HepG2 (cell line): ENCODE results near the gene ZDHHC3. TPM values are rescaled to one million over a fixed set of nuclear protein-coding genes. Genes with fewer than 3 reads are reported as not detected.

ENCODE experiments used
- ATAC-seq: fragments of 200-7000 bp; cut with Tn5 transposase; 3 replicates; pipeline ENCODE4 v1.9.1; 2020; ENCODE audit warnings: mild to moderate bottlenecking, moderate library complexity
- BruUV-seq: library from RNA; stranded (reverse); fragments of 400-500 nt; replicated peaks from 2 replicates; lab custom pipeline; 2021; lab: Mats Ljungman, UMichigan
- CTCF ChIA-PET: fragments of 300-600 bp; formaldehyde crosslinking; extraction: SDS; loops from one replicate; lab custom pipeline; 2021; ENCODE audit warnings: low total read pairs, inconsistent platforms, low intra/inter-chr PET ratio; lab: Yijun Ruan, JAX
- POLR2A ChIA-PET: fragments of 350-600 bp; sonication (Branson Sonifier 250); formaldehyde crosslinking; loops from one replicate; lab custom pipeline; 2020; ENCODE audit warnings: antibody characterized with exemption, inconsistent platforms; lab: Yijun Ruan, JAX
- DNase-seq: peaks from one replicate; pipeline ENCODE4 v3.0.0-alpha.2; 2015; ENCODE audit warnings: low spot score
- FAIRE-seq: peaks from 3 replicates; lab custom pipeline; 2011; peaks lifted over from hg19 to GRCh38; lab: Jason Lieb, UNC
- H2AFZ ChIP-seq: one replicate; pipeline ENCODE4 v1.6.1; 2011; ENCODE audit warnings: low read length, inconsistent platforms
- H3K27ac ChIP-seq: fragments of 300-600 bp; 3 replicates; pipeline ENCODE4 v1.8.0; 2011; ENCODE audit warnings: mixed run types, mild to moderate bottlenecking, mixed read lengths, low read length, inconsistent platforms; ENCODE audit not compliant: insufficient read depth; ENCODE audit errors: extremely low read length
- H3K27me3 ChIP-seq, 2 experiments: fragments of 200-600 bp in 1 of 2; 2 replicates in 1 of 2; 3 replicates in 1 of 2; pipeline versions ENCODE4 v1.6.0 to v1.8.0; 2011; ENCODE audit warnings: low read length in 2 of 2, mild to moderate bottlenecking in 2 of 2, moderate library complexity in 2 of 2, inconsistent platforms in 1 of 2; ENCODE audit not compliant: insufficient read depth in 2 of 2, control insufficient read depth in 1 of 2
- H3K36me3 ChIP-seq, 2 experiments: fragments of 200-600 bp in 1 of 2; replicated peaks in 1 of 2; 2 replicates in 1 of 2; 3 replicates in 1 of 2; pipeline versions ENCODE4 v1.5.1 to v1.8.0; 2011; ENCODE audit warnings: low read length in 2 of 2, inconsistent platforms in 1 of 2; ENCODE audit not compliant: insufficient read depth in 2 of 2, control insufficient read depth in 1 of 2
- H3K4me1 ChIP-seq: 2 replicates; pipeline ENCODE4 v1.5.1; 2012; ENCODE audit warnings: low read length, inconsistent platforms; ENCODE audit not compliant: insufficient read depth
- H3K4me2 ChIP-seq: 2 replicates; pipeline ENCODE4 v1.6.0; 2011; ENCODE audit warnings: low read depth, low read length, inconsistent platforms
- H3K4me3 ChIP-seq, 3 experiments: fragments of 200-600 bp in 1 of 3; sonication (generic), shearing (Covaris generic) in 1 of 3; replicated peaks in 1 of 3; 2 replicates each; pipeline ENCODE4 v1.5.1; 2011 to 2016; ENCODE audit warnings: low read length in 3 of 3, inconsistent platforms in 2 of 3, low read depth in 2 of 3, mild to moderate bottlenecking in 2 of 3, control low read depth in 1 of 3, mixed read lengths in 1 of 3; ENCODE audit not compliant: insufficient read depth in 1 of 3
- H3K79me2 ChIP-seq: one replicate; pipeline ENCODE4 v1.6.1; 2011; ENCODE audit warnings: low read length, inconsistent platforms; ENCODE audit not compliant: insufficient read depth
- H3K9ac ChIP-seq: 2 replicates; pipeline ENCODE4 v1.6.0; 2011; ENCODE audit warnings: mild to moderate bottlenecking, low read depth, low read length, inconsistent platforms; ENCODE audit not compliant: insufficient read depth
- H3K9me3 ChIP-seq: 2 replicates; pipeline ENCODE4 v1.5.1; 2012; ENCODE audit warnings: mild to moderate bottlenecking, low read length
- H4K20me1 ChIP-seq: 2 replicates; pipeline ENCODE4 v1.6.0; 2011; ENCODE audit warnings: inconsistent platforms, mild to moderate bottlenecking, low read length, moderate library complexity; ENCODE audit not compliant: insufficient read depth
- ARID5B ChIP-seq: IDR thresholded peaks from 2 replicates; pipeline ENCODE4 v1.4.0; 2020; ENCODE audit warnings: mild to moderate bottlenecking, missing genetic modification reagents
- DMAP1 ChIP-seq: IDR thresholded peaks from 2 replicates; pipeline ENCODE4 v1.6.1; 2016
- ETV6 ChIP-seq: sonication (generic); formaldehyde crosslinking; conservative IDR thresholded peaks from 2 replicates; pipeline ENCODE4 v1.4.0; 2020; ENCODE audit warnings: missing genetic modification reagents
- GTF2F1 ChIP-seq: fragments of 150-350 bp; IDR thresholded peaks from 2 replicates; pipeline ENCODE4 v1.6.1; 2014; ENCODE audit warnings: low read length
- HNRNPLL ChIP-seq: fragments of 200-400 bp; formaldehyde crosslinking; IDR thresholded peaks from 2 replicates; pipeline ENCODE4 v1.6.1; 2017; ENCODE audit warnings: mild to moderate bottlenecking, low read depth, low read length; ENCODE audit not compliant: poor library complexity, severe bottlenecking
- MIXL1 ChIP-seq: IDR thresholded peaks from 2 replicates; pipeline ENCODE4 v1.6.1; 2016
- NPAS2 ChIP-seq: sonication (generic); formaldehyde crosslinking; IDR thresholded peaks from 2 replicates; pipeline ENCODE4 v1.8.0; 2022; ENCODE audit warnings: mild to moderate bottlenecking, missing genetic modification reagents, borderline replicate concordance
- SKI ChIP-seq: fragments of 450-650 bp; IDR thresholded peaks from one replicate; pipeline ENCODE4 v1.6.1; 2018; ENCODE audit warnings: mild to moderate bottlenecking; ENCODE audit not compliant: partially characterized antibody
- SMYD3 ChIP-seq: sonication (generic); formaldehyde crosslinking; IDR thresholded peaks from 2 replicates; pipeline ENCODE4 v1.8.1; 2023; ENCODE audit warnings: mild to moderate bottlenecking, missing genetic modification reagents
- SPEN ChIP-seq: sonication (generic); formaldehyde crosslinking; IDR thresholded peaks from 2 replicates; pipeline ENCODE4 v1.5.1; 2020; ENCODE audit warnings: low read depth, mild to moderate bottlenecking, missing genetic modification reagents
- TBX2 ChIP-seq: sonication (generic); formaldehyde crosslinking; IDR thresholded peaks from 2 replicates; pipeline ENCODE4 v1.5.0; 2020; ENCODE audit warnings: missing genetic modification reagents, mild to moderate bottlenecking, borderline replicate concordance
- TP53 ChIP-seq: sonication (generic); formaldehyde crosslinking; conservative IDR thresholded peaks from 2 replicates; pipeline ENCODE4 v1.4.0; 2020; ENCODE audit warnings: missing genetic modification reagents
- ZFP82 ChIP-seq: sonication (generic); formaldehyde crosslinking; IDR thresholded peaks from 2 replicates; pipeline ENCODE4 v1.5.1; 2020; ENCODE audit warnings: mild to moderate bottlenecking, missing genetic modification reagents, borderline replicate concordance
- ZNF24 ChIP-seq: fragments of 450-650 bp; IDR thresholded peaks from 2 replicates; pipeline ENCODE4 v1.6.1; 2017; ENCODE audit warnings: antibody characterized with exemption, mild to moderate bottlenecking
- ZNF260 ChIP-seq: sonication (generic); formaldehyde crosslinking; IDR thresholded peaks from 2 replicates; pipeline ENCODE4 v1.4.0; 2020; ENCODE audit warnings: missing genetic modification reagents, low read depth, mild to moderate bottlenecking, borderline replicate concordance
- ZSCAN29 ChIP-seq: sonication (generic); formaldehyde crosslinking; conservative IDR thresholded peaks from 2 replicates; pipeline ENCODE4 v1.4.0; 2020; ENCODE audit warnings: mild to moderate bottlenecking, missing genetic modification reagents
- WGBS: methylation state at CpG from one replicate; pipeline ENCODE4 v1.1.6; 2017; ENCODE audit warnings: low lambda C conversion rate; 5-methylcytosine and 5-hydroxymethylcytosine counted together
- in situ Hi-C: cut with HindIII; loops from 2 replicates; pipeline ENCODE4 v1.10.0; 2017; ENCODE audit warnings: low pct_unique_long_range_greater_than_20kb; ENCODE audit not compliant: extremely low pct_ligation_motif_present
- intact Hi-C: fragments of 100-400 bp; cut with micrococcal nuclease; formaldehyde crosslinking; loops from one replicate; pipeline ENCODE4 v1.10.0; 2022; ENCODE audit not compliant: unreplicated experiment
- polyA plus RNA-seq, 8 experiments: library from polyadenylated mRNA; depleted of rRNA in 3 of 8; stranded (reverse) in 7 of 8; unstranded in 1 of 8; fragments of >200 nt; fragmentation: Illumina TruSeq in 4 of 8; extraction: Trizol in 4 of 8; gene quantifications; 2 replicates each; pipeline versions ENCODE4 v1.2.1 to v1.2.3, GENCODE V29; 2011 to 2016; ENCODE audit warnings: low read depth in 4 of 8, missing spikeins in 1 of 8, mixed read lengths in 1 of 8; ENCODE audit not compliant: insufficient read depth in 1 of 8
- total RNA-seq, 5 experiments: library from RNA; depleted of rRNA; stranded (reverse); fragments of >200 nt; fragmentation: Illumina TruSeq; extraction: Trizol; gene quantifications; 2 replicates each; pipeline ENCODE4 v1.2.3, GENCODE V29; 2016; ENCODE audit warnings: low read depth in 1 of 5

Gene ZDHHC3
- total and polyA plus RNA-seq, 2 of the 13 experiments (the other 11 are each of a cell fraction or from before 2014, with no cell fraction given) = 44.1 to 65.7 TPM

DNA sequence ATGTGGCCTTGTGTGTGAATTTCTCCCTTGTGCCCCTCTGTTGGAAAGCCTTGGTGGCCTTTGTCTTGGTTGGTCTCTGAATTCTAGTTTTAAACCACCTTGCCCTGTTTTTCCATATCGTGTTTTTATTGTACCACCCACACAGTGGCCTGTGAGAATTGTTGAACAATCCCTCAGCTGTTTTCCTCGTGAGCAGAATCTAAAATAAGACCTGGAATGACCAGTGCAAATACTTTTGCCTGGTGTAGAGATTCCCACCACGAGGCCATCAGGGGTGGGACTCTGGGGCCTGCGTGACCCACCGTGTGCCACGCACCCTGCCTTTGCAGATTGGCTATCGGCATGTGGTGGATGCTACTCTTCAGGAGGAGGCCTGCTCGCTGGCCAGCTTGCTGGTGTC lies 31.1 kb upstream of the ZDHHC3 start:
- no peak overlapping the region for H3K9ac ChIP-seq
- intact Hi-C loops (no loop called here), in situ Hi-C loops (no loop called here)
- no peak overlapping the region for H3K27ac ChIP-seq
- H3K4me3 ChIP-seq = no peak overlapping the region
- CTCF ChIA-PET = no interaction called here
- WGBS = 96% methylated on average over 8 of the region's 8 CpGs
- H3K9me3 ChIP-seq = no peaks in the 10 kb centered on the region
- no peaks in the 10 kb centered on the region for H3K27me3 ChIP-seq
- BruUV-seq = no TSS peak
- H3K4me2 ChIP-seq = no peak overlapping the region
- no peak overlapping the region for H2AFZ ChIP-seq
- FAIRE-seq = no peak
- H3K36me3 ChIP-seq = peaks cover 27 to 78% of the 10 kb centered on the region in 2 experiments
- DNase-seq = no peak
- H3K79me2 ChIP-seq = no peaks in the 10 kb centered on the region
- peaks cover 8% of the 10 kb centered on the region for H3K4me1 ChIP-seq
- POLR2A ChIA-PET = no interaction called here
- no peaks in the 10 kb centered on the region for H4K20me1 ChIP-seq
- no peak for TF ChIP-seq DMAP1 (CRISPR knock-in tag)
- TF ChIP-seq ETV6 (CRISPR knock-in tag) = no peak
- TF ChIP-seq GTF2F1 = no peak
- TF ChIP-seq SMYD3 (CRISPR knock-in tag) = no peak
- no peak for TF ChIP-seq SPEN (CRISPR knock-in tag)
- TF ChIP-seq TBX2 (CRISPR knock-in tag) = no peak
- no peak for TF ChIP-seq HNRNPLL
- no peak for TF ChIP-seq ZNF260 (CRISPR knock-in tag)
- no peak for TF ChIP-seq MIXL1
- TF ChIP-seq ZFP82 (CRISPR knock-in tag) = no peak
- TF ChIP-seq ZSCAN29 (CRISPR knock-in tag) = no peak
- ATAC-seq = no peak

- CTCF ChIA-PET = no interaction called here
- no peak for ATAC-seq
- in situ Hi-C loops (no loop called here), intact Hi-C loops (no loop called here)
- no peak overlapping the region for H3K9ac ChIP-seq
- no peak for FAIRE-seq
- H4K20me1 ChIP-seq = no peaks in the 10 kb centered on the region
- H3K4me2 ChIP-seq = no peak overlapping the region
- no peaks in the 10 kb centered on the region for H3K9me3 ChIP-seq
- DNase-seq = no peak
- no peak overlapping the region for H2AFZ ChIP-seq
- BruUV-seq = no TSS peak
- 94% methylated on average over 2 of the region's 2 CpGs for WGBS
- peaks cover 12% of the 10 kb centered on the region for H3K4me1 ChIP-seq
- H3K27me3 ChIP-seq = no peaks in the 10 kb centered on the region
- no peak overlapping the region for H3K4me3 ChIP-seq
- POLR2A ChIA-PET = no interaction called here
- H3K27ac ChIP-seq = no peak overlapping the region
- H3K36me3 ChIP-seq = peaks cover 29 to 76% of the 10 kb centered on the region in 2 experiments
- no peaks in the 10 kb centered on the region for H3K79me2 ChIP-seq
- TF ChIP-seq NPAS2 (CRISPR knock-in tag) (no peak), SKI (no peak), TP53 (CRISPR knock-in tag) (no peak), ZNF24 (no peak), ARID5B (CRISPR knock-in tag) (no peak)
These were observed 27.9 kb upstream of the ZDHHC3 start for GRCh38 chr3:45003859-45004258.
